SK-N-SH treated with all-trans-retinoic acid at 6 μM for 48 hours (cell line): ENCODE measurements around the gene CCDC117.

ENCODE experiments used
- ARNTL ChIP-seq: fragments of 450-650 bp; formaldehyde crosslinking; IDR thresholded peaks from 2 replicates; pipeline ENCODE4 v1.5.0; 2020; ENCODE audit warnings: low read depth, mild to moderate bottlenecking, moderate library complexity, borderline replicate concordance
- BACH2 ChIP-seq: fragments of 250-450 bp; sonication (Bioruptor Pico); IDR thresholded peaks from 2 replicates; pipeline ENCODE4 v1.9.0; 2021; ENCODE audit warnings: mild to moderate bottlenecking, borderline replicate concordance
- TCF4 ChIP-seq: fragments of 250-450 bp; sonication (Bioruptor Pico); IDR thresholded peaks from 2 replicates; pipeline ENCODE4 v1.8.0; 2021; ENCODE audit warnings: mild to moderate bottlenecking, moderate library complexity, borderline replicate concordance
- ZC3H10 ChIP-seq: fragments of 250-450 bp; sonication (Bioruptor Pico); IDR thresholded peaks from 2 replicates; pipeline ENCODE4 v1.5.1; 2021; ENCODE audit warnings: mild to moderate bottlenecking, moderate library complexity
- ZFP3 ChIP-seq: fragments of 250-450 bp; sonication (Bioruptor Pico); IDR thresholded peaks from 2 replicates; pipeline ENCODE4 v1.5.0; 2020; ENCODE audit warnings: mild to moderate bottlenecking, moderate library complexity
- ZNF70 ChIP-seq: fragments of 450-650 bp; formaldehyde crosslinking; IDR thresholded peaks from 2 replicates; pipeline ENCODE4 v1.5.0; 2020; ENCODE audit warnings: mild to moderate bottlenecking, moderate library complexity
- TF ChIP-seq, protein P1 (sequence below): fragments of 250-450 bp; sonication (Bioruptor Pico); IDR thresholded peaks from 2 replicates; pipeline ENCODE4 v1.8.0; 2020; ENCODE audit warnings: mild to moderate bottlenecking, moderate library complexity, borderline replicate concordance
- TF ChIP-seq, protein P2 (sequence below): fragments of 250-450 bp; sonication (Bioruptor Pico); IDR thresholded peaks from 2 replicates; pipeline ENCODE4 v1.5.1; 2020; ENCODE audit warnings: low read depth, mild to moderate bottlenecking, moderate library complexity
- TF ChIP-seq, protein P3 (sequence below): fragments of 250-450 bp; sonication (Bioruptor Pico); IDR thresholded peaks from 2 replicates; pipeline ENCODE4 v1.5.1; 2021; ENCODE audit warnings: mild to moderate bottlenecking, moderate library complexity

DNA sequence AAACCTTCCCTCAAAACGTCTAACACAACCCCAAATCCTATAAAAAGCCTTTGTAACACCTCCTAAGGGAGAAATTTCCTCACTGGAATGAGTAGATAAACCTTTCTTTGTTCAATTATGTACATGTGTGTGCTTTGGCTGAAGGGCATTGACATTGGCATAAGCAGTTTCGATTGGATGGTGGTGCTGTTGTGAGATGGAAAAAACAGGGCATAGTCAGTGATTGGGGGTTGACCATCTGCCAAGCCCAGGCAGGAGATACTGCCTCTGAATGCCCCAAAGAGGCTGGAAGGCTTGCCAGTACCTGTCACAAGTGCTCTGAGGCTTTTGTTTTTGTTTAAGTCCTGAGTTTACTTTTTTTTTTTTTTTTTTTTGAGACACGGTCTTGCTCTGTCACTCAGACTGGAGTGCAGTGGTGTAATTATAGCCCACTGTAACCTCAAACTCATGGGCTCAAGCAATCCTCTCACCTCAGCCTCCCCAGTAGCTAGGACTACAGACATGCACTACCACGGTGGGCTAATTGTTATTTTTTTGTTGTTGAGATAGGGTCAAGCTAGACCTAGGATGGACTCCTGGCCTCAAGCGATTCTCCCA is 1.2 kb upstream of the CCDC117 start:
- TF ChIP-seq, protein P1, sequence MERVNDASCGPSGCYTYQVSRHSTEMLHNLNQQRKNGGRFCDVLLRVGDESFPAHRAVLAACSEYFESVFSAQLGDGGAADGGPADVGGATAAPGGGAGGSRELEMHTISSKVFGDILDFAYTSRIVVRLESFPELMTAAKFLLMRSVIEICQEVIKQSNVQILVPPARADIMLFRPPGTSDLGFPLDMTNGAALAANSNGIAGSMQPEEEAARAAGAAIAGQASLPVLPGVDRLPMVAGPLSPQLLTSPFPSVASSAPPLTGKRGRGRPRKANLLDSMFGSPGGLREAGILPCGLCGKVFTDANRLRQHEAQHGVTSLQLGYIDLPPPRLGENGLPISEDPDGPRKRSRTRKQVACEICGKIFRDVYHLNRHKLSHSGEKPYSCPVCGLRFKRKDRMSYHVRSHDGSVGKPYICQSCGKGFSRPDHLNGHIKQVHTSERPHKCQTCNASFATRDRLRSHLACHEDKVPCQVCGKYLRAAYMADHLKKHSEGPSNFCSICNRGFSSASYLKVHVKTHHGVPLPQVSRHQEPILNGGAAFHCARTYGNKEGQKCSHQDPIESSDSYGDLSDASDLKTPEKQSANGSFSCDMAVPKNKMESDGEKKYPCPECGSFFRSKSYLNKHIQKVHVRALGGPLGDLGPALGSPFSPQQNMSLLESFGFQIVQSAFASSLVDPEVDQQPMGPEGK (CRISPR knock-in tag) = no peak
- TF ChIP-seq ZC3H10 = no peak
- TF ChIP-seq BACH2 (CRISPR knock-in tag) = no peak
- TF ChIP-seq, protein P2, sequence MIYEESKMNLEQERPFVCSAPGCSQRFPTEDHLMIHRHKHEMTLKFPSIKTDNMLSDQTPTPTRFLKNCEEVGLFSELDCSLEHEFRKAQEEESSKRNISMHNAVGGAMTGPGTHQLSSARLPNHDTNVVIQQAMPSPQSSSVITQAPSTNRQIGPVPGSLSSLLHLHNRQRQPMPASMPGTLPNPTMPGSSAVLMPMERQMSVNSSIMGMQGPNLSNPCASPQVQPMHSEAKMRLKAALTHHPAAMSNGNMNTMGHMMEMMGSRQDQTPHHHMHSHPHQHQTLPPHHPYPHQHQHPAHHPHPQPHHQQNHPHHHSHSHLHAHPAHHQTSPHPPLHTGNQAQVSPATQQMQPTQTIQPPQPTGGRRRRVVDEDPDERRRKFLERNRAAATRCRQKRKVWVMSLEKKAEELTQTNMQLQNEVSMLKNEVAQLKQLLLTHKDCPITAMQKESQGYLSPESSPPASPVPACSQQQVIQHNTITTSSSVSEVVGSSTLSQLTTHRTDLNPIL (CRISPR knock-in tag) = no peak
- TF ChIP-seq, protein P3, sequence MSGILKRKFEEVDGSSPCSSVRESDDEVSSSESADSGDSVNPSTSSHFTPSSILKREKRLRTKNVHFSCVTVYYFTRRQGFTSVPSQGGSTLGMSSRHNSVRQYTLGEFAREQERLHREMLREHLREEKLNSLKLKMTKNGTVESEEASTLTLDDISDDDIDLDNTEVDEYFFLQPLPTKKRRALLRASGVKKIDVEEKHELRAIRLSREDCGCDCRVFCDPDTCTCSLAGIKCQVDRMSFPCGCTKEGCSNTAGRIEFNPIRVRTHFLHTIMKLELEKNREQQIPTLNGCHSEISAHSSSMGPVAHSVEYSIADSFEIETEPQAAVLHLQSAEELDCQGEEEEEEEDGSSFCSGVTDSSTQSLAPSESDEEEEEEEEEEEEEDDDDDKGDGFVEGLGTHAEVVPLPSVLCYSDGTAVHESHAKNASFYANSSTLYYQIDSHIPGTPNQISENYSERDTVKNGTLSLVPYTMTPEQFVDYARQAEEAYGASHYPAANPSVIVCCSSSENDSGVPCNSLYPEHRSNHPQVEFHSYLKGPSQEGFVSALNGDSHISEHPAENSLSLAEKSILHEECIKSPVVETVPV (CRISPR knock-in tag) = no peak
- no peak for TF ChIP-seq ARNTL (CRISPR knock-in tag)
- TF ChIP-seq TCF4 (CRISPR knock-in tag) = no peak
- no peak for TF ChIP-seq ZFP3 (CRISPR knock-in tag)
- no peak for TF ChIP-seq ZNF70
